Spleen (tissue), 7 donors: ENCODE measurements around the gene MUC20.

Source experiments
- CTCF ChIP-seq, 11 experiments: fragments of 200-600 bp in 7 of 11; fragments of 450-650 bp in 4 of 11; sonication (generic) in 4 of 11; IDR thresholded peaks in 8 of 11; conservative IDR thresholded peaks in 3 of 11; 1 replicate in 7 of 11; 2 replicates in 4 of 11; pipeline versions ENCODE4 v1.4.0 to v1.8.0; 2016 to 2021; ENCODE audit warnings: antibody characterized with exemption in 11 of 11, inconsistent platforms in 4 of 11, mild to moderate bottlenecking in 1 of 11
- POLR2AphosphoS5 ChIP-seq, 3 donors: sonication (generic); formaldehyde crosslinking; IDR thresholded peaks; one replicate each; pipeline ENCODE4 v1.5.1; 2017; ENCODE audit warnings: antibody characterized with exemption in 3 of 3
- donor health status: DM: no; HTN: no; CAD: no; lungs with moderate emphysema.
- donor health status: DM: no; HTN: no; CAD: no.
- donor health status: DM: no; HTN: no; CAD: no.

- TF ChIP-seq CTCF (IDR thresholded peaks at IDR 0.05 in 8 of 11, conservative IDR thresholded peaks at IDR 0.05 in 3 of 11) (no peak), POLR2AphosphoS5 (IDR thresholded peaks at IDR 0.05) (no peak)
These were observed 22.5 kb upstream of the MUC20 start for GRCh38 chr3:195698325-195698646.
